Sciatic nerve (tissue), 2 donors: ENCODE measurements around the gene FANCL. TPM values are rescaled to one million over a fixed set of nuclear protein-coding genes. Genes with fewer than 3 reads are reported as not detected.
"Not testable (repeated sequence)": the region's sequence is repeated elsewhere in the genome, so short reads cannot be mapped to it uniquely, and the experiment has no call there.

Experiments
- ATAC-seq: fragments of 200-7000 bp; cut with Tn5 transposase; one replicate; pipeline ENCODE4 v1.9.1; 2020; ENCODE audit warnings: mild to moderate bottlenecking, moderate library complexity
- DNase-seq: peaks from one replicate; pipeline ENCODE4 v3.0.0-alpha.2; 2020; ENCODE audit warnings: low spot score
- intact Hi-C: fragments of 100-400 bp; cut with DNase I; formaldehyde crosslinking; loops from one replicate; pipeline ENCODE4 v1.14.2; 2022
- total RNA-seq: library from RNA; stranded (reverse); fragmentation: NEBNext Ultra II Directional; extraction: Animal tissue kit (Norgen Biotek cat#: 25700); gene quantifications from one replicate; pipeline ENCODE4 v1.2.1, GENCODE V29; 2021
- donor health status: DM: no; HTN: no; CAD: no.
- donor health status: DM: no; HTN: no; CAD: no.

The FANCL gene
- total RNA-seq, 1 donor from 2014 or later = 42.8 TPM

DNA sequence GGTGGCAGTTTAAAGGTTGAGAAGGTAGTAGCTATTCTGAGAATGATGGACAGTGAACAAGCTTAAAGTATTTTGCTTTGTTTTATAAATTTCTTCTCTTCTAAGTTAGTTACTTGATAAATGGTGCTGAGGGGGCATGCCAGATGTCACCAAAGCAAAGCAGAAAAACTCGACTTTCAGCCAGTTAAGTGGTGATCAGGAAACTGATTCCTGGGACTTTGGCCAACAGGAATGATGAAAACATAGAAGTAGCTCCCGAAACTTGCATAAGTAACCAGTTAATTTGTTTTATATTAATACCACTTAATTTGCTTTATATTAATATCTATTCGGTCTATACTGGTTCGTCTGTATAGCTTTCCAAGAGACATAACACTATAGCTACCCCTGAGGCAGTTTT, 82.6 kb downstream of the FANCL start:
- no peak for DNase-seq
- no peak for ATAC-seq
- intact Hi-C loops = no loop called here

DNA sequence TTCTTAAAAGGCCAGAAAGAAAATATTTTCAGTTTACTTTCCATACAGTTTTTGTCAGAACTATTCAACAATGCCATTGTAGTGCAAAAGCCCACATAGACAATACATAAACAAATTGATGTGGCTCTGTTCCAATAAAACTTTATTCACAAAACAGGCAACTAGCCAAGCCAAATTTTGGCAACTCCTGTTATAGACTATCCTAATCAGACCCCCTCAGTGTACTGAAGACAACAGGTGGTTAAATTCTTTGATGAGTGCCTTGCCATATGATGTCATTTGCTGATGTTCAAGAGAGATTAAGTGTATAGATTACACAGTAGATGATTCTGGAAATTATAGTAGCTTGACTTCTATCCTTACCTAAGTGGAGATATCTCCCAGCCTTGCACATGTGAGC, 83.4 kb downstream of the FANCL start:
- intact Hi-C loops = no loop called here
- no peak for DNase-seq

DNA sequence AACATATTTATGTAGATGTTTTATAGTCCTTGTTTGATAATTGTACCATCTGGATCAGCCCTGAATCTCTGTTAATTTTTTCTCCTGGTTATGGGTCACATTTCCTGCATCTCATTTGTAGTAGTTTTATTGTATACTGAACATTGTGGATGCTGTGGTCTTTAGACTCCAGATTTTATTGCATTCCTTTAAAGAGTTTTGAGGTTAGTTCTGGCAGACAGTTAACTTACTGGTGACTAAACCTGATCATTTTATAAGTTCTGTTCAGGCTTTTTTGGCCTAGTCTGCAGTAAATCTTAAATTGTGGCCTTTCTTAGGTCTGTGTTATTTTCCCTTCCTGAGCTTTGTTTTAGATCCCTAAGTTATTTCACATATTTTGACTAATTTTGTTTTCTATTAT, 84.3 kb downstream of the FANCL start:
- DNase-seq = no peak
- intact Hi-C loops = no loop called here
- ATAC-seq = no peak

More for the DNA sequence above, 83.4 kb downstream of the FANCL start:
- ATAC-seq = no peak

DNA sequence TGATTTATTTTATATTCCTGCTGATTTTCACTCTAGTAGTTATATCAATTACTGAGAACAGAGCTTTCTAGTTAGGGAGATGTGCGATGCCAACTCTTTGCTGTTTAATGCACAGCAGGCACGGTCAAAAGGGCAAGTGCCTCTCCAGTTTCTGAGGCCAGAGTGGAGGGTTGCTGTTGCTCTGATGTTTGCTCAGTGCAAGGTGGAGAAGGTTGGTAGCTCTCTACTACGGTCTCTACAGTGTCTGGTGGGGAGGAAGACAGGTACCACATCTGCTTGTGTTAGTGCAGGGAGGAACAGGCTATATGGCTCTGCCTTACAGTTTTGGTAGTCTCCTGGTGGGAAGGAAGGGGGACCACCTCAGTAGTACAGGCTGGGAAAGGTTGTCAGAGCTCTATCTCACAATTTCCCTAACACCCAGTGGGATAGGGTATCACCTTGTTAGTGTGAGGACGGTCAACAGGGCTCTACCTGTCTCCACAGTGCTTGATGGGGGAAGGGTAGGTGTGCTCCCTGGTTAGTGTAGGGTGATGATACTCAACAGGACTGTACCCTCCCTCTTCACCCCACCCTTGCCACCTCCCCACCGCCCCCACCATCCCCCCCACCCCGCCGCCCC, 85.9 kb downstream of the FANCL start:
- DNase-seq (no peak), ATAC-seq (no peak)
- intact Hi-C loops = no loop called here

DNA sequence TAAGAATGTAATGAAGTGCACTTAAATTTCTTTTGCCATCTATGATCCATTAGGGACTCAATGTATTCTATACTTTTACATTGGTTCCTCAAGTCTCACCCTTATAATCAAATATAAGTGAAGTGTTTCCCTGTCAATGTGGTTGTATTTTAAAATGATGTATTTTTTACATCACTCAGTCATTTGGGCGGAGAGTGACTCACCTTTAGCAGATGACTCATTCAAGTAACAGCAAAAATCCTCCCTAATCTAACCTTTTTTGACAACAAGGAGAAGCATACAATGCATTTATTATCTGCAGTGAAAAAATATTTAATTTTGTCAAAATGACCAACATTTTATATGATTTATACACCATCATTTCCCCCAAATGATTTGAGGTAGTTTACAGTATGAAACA, 94.4 kb downstream of the FANCL start:
- DNase-seq = no peak
- no peak for ATAC-seq
- intact Hi-C loops = no loop called here

DNA sequence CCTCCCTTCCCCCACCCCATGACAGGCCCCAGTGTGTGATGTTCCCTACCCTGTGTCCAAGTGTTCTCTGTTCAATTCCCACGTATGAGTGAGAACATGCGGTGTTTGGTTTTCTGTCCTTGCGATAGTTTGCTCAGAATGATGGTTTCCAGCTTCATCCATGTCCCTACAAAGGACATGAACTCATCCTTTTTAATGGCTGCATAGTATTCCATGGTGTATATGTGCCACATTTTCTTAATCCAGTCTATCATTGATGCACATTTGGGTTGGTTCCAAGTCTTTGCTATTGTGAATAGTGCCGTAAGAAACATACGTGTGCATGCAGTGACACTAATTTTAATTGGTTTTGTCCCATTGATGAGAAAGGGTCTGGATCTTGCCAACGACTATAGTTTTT, 95.4 kb downstream of the FANCL start:
- ATAC-seq, intact Hi-C loops: not testable (repeated sequence)

DNA sequence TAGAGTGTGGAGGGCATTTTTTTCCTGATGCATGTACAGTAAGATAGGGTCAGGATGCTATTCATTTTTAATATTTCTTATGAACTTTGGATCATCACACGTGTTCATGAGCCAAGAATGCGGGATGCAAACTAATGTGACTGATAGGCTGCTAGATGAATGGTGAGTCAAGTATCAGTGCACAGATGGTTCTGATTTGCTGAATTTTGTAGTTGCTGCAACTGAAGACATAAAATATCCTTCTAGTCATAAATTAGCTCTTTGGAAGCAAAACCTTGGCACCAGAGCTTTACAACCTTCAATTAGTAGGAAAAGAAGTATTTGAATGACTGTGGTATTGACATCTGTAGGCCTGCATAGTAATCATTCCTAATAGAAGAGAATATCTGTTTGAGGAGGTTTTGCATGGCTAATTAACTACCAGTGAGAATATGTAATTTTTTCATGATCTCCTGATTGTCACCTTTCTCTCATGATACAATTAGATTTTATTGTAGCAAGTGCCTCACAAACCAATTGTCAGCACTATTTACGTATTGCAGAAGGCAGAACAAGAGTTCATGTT, 100.5 kb downstream of the FANCL start:
- intact Hi-C loops = no loop called here
- ATAC-seq (no peak), DNase-seq (no peak)

More for the DNA sequence above, 95.4 kb downstream of the FANCL start:
- not testable (repeated sequence) for DNase-seq

DNA sequence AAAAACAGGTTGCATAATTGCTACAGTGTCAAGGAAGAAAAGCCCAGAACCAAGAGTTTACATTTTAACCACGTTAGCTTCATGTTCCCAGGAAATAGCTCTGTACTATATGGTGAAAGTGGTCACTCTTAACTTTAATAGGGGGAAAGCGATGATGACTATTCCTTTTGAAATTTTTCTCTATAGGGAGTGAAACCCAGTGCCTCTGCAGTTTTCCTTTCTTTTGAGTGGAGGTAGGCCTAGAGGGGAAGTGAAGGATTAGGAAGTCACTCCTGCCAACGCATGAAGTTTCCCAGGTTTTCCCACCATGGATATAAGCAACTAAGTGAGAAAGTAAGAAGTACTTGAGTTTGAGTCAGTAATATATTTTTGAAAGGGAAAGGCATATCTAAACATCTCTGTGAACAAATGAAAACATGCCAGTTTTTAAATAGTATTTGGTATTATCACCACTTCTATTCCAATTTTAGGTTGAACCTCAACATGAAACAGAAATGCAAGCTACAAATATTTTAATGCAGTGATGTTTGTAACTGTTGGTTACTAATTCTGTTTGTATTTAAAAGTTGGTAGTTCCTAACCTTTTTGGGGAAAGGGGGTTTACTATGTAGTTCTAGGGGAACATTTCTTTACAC, 102.6 kb downstream of the FANCL start:
- intact Hi-C loops = no loop called here

DNA sequence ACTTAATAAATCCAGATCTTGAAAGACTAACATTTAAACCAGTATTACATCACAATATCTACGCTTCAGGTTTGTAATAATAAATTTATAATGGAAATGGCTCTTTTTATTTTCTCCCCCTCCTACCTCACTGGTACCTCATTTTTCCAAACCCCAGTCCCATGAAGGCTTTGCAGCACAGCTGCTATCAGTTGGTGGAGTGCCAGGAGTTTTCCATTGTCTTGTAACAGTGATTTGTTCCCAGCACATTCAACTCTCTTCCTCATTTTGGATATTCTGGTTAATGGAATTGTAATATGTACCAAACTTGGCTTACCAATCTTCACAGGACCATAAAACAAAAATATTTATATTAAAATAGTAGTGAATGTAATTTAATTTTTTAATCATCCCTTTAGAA, 103.3 kb downstream of the FANCL start:
- ATAC-seq (no peak), DNase-seq (no peak)
- intact Hi-C loops = no loop called here

More for the DNA sequence above, 102.6 kb downstream of the FANCL start:
- DNase-seq (no peak), ATAC-seq (no peak)

DNA sequence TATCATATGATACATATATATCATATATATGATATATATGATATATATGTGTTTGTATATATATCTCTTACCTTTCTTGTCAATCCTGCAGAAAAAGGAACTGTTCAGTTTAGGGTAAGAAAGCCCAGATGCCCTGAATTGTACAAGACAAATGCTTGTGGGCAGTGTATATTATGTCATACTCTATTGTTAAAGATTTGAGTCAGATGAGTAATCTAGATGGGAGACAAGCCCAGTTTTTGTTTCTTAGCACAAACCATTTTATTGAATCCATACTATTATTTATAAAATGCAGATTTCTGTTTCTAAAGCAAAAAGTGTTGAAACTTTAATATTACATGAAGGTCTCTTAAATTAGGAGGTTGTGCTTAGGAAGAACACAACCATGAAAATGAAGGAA, 103.9 kb downstream of the FANCL start:
- intact Hi-C loops = no loop called here
- no peak for ATAC-seq
- DNase-seq = no peak

DNA sequence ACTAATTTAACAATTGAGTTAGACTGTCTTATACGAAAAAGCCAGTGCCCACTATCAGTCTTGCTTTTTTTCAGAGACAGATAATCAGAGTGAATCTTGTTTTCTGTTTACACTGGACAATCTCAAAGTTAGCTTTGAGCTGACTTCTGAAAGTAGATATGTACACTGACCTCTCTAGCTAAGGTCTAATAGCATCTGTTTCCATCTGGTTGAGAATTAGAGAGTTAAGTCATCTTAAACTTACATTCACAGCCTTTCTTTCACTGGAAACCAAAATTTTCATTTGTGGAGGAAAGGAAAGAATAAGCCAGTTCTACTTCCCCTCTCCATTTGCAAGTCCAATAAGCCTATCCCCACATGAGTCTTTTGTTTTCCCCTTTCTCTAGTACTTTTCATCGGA, 105.3 kb downstream of the FANCL start:
- intact Hi-C loops = no loop called here
- no peak for ATAC-seq

DNA sequence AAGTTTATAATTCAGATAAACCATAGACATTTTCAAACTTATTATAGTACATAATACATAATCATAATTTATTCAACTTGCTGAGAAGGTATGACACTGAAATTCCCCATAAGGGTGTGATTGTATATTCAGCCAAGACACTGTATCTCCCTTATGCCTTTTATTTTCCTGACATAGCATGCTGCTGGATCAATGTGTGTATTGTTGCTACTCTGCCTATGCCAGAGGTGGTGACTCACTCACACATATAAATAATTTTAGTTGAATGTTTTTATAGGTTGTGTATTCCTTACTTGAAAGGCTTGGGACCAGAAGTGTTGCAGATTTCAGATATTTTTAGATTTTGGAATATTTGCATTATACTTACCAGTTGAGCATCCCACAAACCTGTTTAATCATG, 107.7 kb downstream of the FANCL start:
- intact Hi-C loops = no loop called here
- DNase-seq (no peak), ATAC-seq (no peak)

More for the DNA sequence above, 105.3 kb downstream of the FANCL start:
- DNase-seq = no peak

DNA sequence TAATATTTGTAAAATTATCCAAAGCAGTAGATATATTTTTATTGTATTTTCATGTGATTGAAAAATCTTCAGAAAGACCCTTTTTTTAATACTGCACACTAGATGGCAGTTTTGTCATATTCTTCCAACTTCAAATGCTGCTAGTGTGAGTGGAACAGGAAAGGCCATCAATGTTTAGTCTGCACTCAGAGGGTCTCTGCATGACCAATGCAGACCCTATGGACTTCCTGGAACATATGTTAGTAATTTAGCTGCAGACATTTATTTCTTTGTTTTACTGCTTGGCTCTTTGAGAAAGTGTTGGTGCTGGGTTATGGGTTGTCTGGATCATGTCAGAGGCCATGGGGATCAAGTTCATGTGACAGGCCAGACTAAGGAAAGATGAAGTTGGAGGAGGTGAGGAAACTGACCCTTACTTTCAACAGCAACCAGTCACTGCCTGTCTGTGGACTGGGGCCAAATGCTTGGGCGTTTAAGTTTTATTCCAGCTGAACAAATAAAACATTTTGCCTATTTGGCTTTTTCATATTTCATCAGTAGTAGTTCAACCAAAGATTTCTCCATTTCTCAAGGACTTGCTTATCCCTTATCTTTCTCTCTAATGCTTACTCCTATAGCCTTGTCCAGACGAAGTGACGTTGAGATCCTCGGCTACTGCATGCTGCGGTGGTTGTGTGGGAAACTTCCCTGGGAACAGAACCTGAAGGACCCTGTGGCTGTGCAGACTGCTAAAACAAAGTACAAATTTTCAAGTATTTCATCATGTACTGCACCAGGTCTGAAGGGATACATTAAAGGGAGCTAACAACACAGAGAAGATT, 109.7 kb downstream of the FANCL start:
- peak; percentile 86 for ATAC-seq
- intact Hi-C loops = no loop called here
- DNase-seq = peak; percentile 63

DNA sequence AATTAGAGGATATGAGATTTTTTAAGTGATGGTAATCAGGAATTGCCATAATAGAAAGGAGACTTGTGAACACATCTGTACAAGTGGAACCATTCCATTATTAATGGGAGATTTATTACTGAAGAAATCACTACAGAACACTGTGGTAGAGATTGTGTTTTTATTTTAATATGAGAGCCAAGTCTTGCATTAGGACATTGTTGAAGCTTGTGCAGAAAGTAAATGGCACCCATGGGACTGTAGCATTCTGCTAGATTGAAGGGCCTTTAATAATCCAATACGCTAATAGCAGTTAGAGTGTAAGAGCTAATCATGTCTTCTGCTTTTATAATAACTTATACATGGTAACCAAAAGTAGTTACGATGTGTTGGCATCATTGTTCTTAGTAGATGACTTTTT, 110.9 kb downstream of the FANCL start:
- ATAC-seq = peak; percentile 66
- no peak for DNase-seq
- intact Hi-C loops = no loop called here

DNA sequence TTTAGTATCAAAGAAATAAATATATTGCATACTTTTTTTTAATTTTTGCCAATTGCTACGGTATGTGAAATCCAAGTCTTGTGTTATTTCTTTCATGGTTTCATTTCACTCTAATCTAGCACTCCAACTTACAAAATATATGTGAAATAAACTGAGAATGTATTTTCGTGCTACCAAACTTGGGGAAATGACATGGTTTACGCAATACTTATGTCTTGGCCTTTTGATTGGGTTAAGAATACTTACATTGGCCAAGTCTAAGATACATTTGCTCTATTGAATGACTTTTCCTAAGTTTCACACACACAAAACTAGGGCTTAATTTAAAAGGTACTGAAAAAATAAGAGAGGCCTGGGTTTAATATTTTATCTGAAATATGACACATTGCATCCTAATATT, 114.0 kb downstream of the FANCL start:
- no peak for DNase-seq
- intact Hi-C loops = no loop called here
- ATAC-seq = no peak

DNA sequence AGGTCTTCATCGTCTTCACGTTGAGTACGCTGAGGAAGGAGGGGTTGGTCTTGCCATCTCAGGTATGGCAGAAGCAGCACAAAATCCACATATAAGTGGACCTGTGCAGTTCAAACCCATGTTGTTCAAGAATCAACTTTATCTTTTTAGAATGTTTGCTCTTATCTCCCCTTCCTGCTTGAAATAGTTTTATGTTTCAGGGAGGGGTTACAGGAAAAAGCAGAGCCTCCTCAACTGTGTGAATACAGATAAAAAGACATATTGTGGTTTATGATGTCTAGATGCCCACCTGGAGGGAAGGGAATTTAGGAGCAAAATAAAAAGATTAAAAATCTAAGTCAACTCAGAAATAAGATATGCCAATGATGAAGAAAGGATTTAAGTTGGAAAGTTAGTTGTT, 118.6 kb downstream of the FANCL start:
- intact Hi-C loops = no loop called here
- ATAC-seq (no peak), DNase-seq (no peak)

DNA sequence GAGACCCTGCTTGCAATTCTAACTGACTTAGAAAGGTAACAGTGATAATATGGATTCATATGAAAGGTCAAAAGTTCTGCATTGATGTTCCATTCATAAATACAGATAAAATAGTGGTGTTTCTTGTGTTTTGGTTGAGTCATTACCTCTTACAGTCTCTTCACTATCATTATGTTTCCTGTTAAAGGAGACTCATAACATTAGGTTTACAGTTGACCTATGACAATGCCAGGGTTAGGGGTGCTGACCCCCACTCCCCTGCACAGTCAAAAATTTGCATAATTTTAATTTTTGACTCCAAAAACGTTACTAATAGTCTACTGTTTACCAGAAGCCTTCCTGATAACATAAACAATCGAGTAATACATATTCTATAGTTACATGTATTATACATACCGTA, 119.1 kb downstream of the FANCL start:
- intact Hi-C loops = no loop called here
- no peak for ATAC-seq
- no peak for DNase-seq

DNA sequence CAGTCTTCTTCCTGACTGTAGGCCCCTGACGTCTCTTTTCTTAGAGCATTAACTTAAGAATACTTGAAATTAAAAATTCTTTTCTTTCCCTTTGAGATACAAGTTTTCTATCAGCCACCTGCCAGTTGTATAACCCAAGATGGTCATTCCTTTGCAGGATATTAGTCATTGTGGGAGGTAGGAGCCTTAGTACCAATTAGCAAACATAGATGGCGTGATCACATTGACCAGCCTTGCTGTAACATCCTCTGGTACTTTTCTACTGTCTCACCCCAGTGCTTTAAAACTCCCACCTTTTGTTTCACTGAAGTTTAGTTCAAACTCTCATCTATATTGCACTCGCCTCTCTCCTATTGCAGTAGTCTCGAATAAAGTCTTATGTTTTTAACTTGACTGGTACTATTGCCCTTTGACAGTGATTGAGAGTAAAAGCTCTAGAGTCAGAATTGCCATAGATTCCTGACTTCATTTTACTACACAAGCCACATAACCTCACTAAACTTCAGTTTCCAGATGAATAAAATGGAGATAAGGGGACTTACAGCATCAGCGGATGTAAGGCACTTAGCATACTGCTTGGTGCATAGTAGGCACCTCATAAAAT, 120.4 kb downstream of the FANCL start:
- intact Hi-C loops = no loop called here
- DNase-seq (no peak), ATAC-seq (no peak)

DNA sequence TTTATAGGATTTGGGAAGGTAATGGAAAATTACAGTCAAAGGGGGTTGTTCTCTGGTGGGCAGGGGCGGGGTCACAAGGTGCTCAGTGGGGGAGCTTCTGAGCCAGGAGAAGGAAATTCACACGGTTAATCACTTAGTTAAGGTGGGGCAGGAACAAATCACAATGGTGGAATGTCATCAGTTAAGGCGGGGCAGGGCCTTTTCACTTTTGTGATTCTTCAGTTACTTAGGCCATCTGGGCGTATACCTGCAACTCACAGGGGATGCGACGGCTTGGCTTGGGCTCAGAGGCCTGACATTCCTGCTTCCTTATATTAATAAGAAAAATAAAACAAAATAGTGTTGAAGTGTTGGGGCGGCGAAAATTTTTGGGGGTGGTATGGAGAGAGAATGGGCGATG, 127.6 kb downstream of the FANCL start:
- ATAC-seq, intact Hi-C loops: not testable (repeated sequence)

More for the DNA sequence above, 127.6 kb downstream of the FANCL start:
- not testable (repeated sequence) for DNase-seq
